CD4-positive, alpha-beta T cell (primary cell): ENCODE results near the gene DCT. TPM values are rescaled to one million over a fixed set of nuclear protein-coding genes. Genes with fewer than 3 reads are reported as not detected.

Experiments
- ATAC-seq: fragments of 200-7000 bp; cut with Tn5 transposase; one replicate; pipeline ENCODE4 v1.10.0; 2022; ENCODE audit warnings: mild to moderate bottlenecking; ENCODE audit not compliant: poor library complexity
- CTCF ChIA-PET: fragments of 350-600 bp; sonication (Branson Sonifier 250); formaldehyde crosslinking; loops from one replicate; lab custom pipeline; 2021; ENCODE audit warnings: antibody characterized with exemption, inconsistent platforms; lab: Charles Lee
- POLR2A ChIA-PET: fragments of 350-600 bp; sonication (Branson Sonifier 250); formaldehyde crosslinking; loops from one replicate; lab custom pipeline; 2021; ENCODE audit warnings: antibody characterized with exemption, inconsistent platforms; lab: Charles Lee
- DNase-seq, 14 experiments: peaks; one replicate each; pipeline ENCODE4 v3.0.0-alpha.2; 2013 to 2020; ENCODE audit warnings: mixed read lengths in 2 of 14
- H3K27ac ChIP-seq, 2 donors: one replicate each; pipeline versions ENCODE4 v1.5.1 to v1.7.0; 2013; ENCODE audit warnings: low read length in 2 of 2, low read depth in 1 of 2, mild to moderate bottlenecking in 1 of 2
- H3K27me3 ChIP-seq, 2 experiments: 1 replicate in 1 of 2; 2 replicates in 1 of 2; pipeline versions ENCODE4 v1.6.1 to v1.7.0; 2013; ENCODE audit warnings: low read length in 2 of 2, control low read depth in 1 of 2, mild to moderate bottlenecking in 1 of 2, moderate library complexity in 1 of 2; ENCODE audit not compliant: insufficient read depth in 2 of 2, control insufficient read depth in 1 of 2
- H3K36me3 ChIP-seq: one replicate; pipeline ENCODE4 v1.6.1; 2013; ENCODE audit warnings: low read length, control low read depth; ENCODE audit not compliant: insufficient read depth
- H3K4me1 ChIP-seq: one replicate; pipeline ENCODE4 v1.6.1; 2013; ENCODE audit warnings: low read length, control low read depth; ENCODE audit not compliant: insufficient read depth
- H3K4me3 ChIP-seq: one replicate; pipeline ENCODE4 v1.5.1; 2013; ENCODE audit warnings: mild to moderate bottlenecking, low read length, moderate library complexity
- H3K9me3 ChIP-seq, 2 experiments: 1 replicate in 1 of 2; 2 replicates in 1 of 2; pipeline versions ENCODE4 v1.6.1 to v1.7.0; 2013; ENCODE audit warnings: low read length in 2 of 2, mild to moderate bottlenecking in 2 of 2, control low read depth in 1 of 2, moderate library complexity in 1 of 2; ENCODE audit not compliant: control insufficient read depth in 1 of 2, insufficient read depth in 1 of 2
- H3K27ac Mint-ChIP-seq: one replicate; pipeline ENCODE4 v1.8.0; 2020; ENCODE audit warnings: mixed read lengths
- H3K27me3 Mint-ChIP-seq: one replicate; pipeline ENCODE4 v1.8.0; 2021; ENCODE audit warnings: mixed read lengths
- H3K36me3 Mint-ChIP-seq: one replicate; pipeline ENCODE4 v1.8.0; 2021; ENCODE audit warnings: low read depth, mixed read lengths
- H3K4me1 Mint-ChIP-seq: one replicate; pipeline ENCODE4 v1.8.0; 2021; ENCODE audit warnings: low read depth, mixed read lengths
- H3K4me3 Mint-ChIP-seq: one replicate; pipeline ENCODE4 v1.8.0; 2020; ENCODE audit warnings: mild to moderate bottlenecking, mixed read lengths
- H3K9me3 Mint-ChIP-seq: one replicate; pipeline ENCODE4 v1.8.0; 2020; ENCODE audit warnings: mixed read lengths
- CTCF ChIP-seq: fragments of 200-600 bp; IDR thresholded peaks from one replicate; pipeline ENCODE4 v1.8.0; 2022; ENCODE audit warnings: antibody characterized with exemption, mild to moderate bottlenecking
- intact Hi-C, 2 experiments: fragments of 100-400 bp; cut with DNase I in 1 of 2; cut with micrococcal nuclease in 1 of 2; formaldehyde crosslinking; loops; one replicate each; pipeline versions ENCODE4 v1.15.1 to v1.9.0; 2023 to 2025; cut with DNase I, micrococcal nuclease
- total RNA-seq, 174 experiments: library from RNA in 2 of 174; stranded (reverse) in 2 of 174; gene quantifications; one replicate each; pipeline ENCODE4 v1.2.3 and lab custom pipeline; 2021 to 2026

DCT gene
- total RNA-seq, 2 experiments from 2014 or later = 0.25 to 0.36 TPM

GRCh38 chr13:94414708-94415107 lies 64.8 kb downstream of the DCT start:
- intact Hi-C loops = no loop called here
- Histone ChIP-seq H3K27ac (no peak overlapping the region), H3K27me3 (no peaks in the 10 kb centered on the region), H3K9me3 (no peaks in the 10 kb centered on the region), H3K4me1 (peaks cover 2% of the 10 kb centered on the region), H3K4me3 (no peak overlapping the region), H3K36me3 (no peaks in the 10 kb centered on the region)
- TF ChIP-seq CTCF = no peak
- peaks cover 9% of the 10 kb centered on the region for H3K9me3 Mint-ChIP-seq
- peaks cover 15% of the 10 kb centered on the region for H3K4me1 Mint-ChIP-seq
- ChIA-PET CTCF (interaction anchor here (0.7 kb wide), 1 partner anchor 8 kb away, joined by 3 read pairs; no protein-coding TSS in a partner anchor), POLR2A (no interaction called here)
- peaks cover 9% of the 10 kb centered on the region for H3K36me3 Mint-ChIP-seq
- no peak for DNase-seq
- no peak for ATAC-seq
- H3K27ac Mint-ChIP-seq = no peak overlapping the region
- H3K4me3 Mint-ChIP-seq = no peak overlapping the region
- peaks cover 34% of the 10 kb centered on the region for H3K27me3 Mint-ChIP-seq

- intact Hi-C loops = no loop called here
- Mint-ChIP-seq H3K9me3 (peaks cover 9% of the 10 kb centered on the region), H3K4me1 (peaks cover 9% of the 10 kb centered on the region), H3K27me3 (peaks cover 37% of the 10 kb centered on the region), H3K4me3 (no peak overlapping the region), H3K36me3 (peaks cover 9% of the 10 kb centered on the region), H3K27ac (no peak overlapping the region)
- no peak for DNase-seq
- no peak overlapping the region for H3K27ac ChIP-seq
- no peak for ATAC-seq
- peaks cover 0 to 2% of the 10 kb centered on the region in 2 experiments for H3K27me3 ChIP-seq
- CTCF ChIA-PET = no interaction called here
- POLR2A ChIA-PET = no interaction called here
- H3K4me1 ChIP-seq = peaks cover 2% of the 10 kb centered on the region
- H3K4me3 ChIP-seq = no peak overlapping the region
- H3K9me3 ChIP-seq = no peaks in the 10 kb centered on the region
- no peaks in the 10 kb centered on the region for H3K36me3 ChIP-seq
- no peak for TF ChIP-seq CTCF
Measured at GRCh38 chr13:94414141-94414540, 65.3 kb downstream of the DCT start.

GRCh38 chr13:94413598-94413944 lies 65.9 kb downstream of the DCT start:
- ChIA-PET CTCF (no interaction called here), POLR2A (no interaction called here)
- peaks cover 9% of the 10 kb centered on the region for H3K36me3 Mint-ChIP-seq
- TF ChIP-seq CTCF = no peak
- no peaks in the 10 kb centered on the region for H3K36me3 ChIP-seq
- no peaks in the 10 kb centered on the region for H3K4me1 ChIP-seq
- H3K4me3 Mint-ChIP-seq = no peak overlapping the region
- no peaks in the 10 kb centered on the region for H3K9me3 ChIP-seq
- ATAC-seq = no peak
- no peak overlapping the region for H3K27ac Mint-ChIP-seq
- H3K4me1 Mint-ChIP-seq = peaks cover 4% of the 10 kb centered on the region
- intact Hi-C loops = no loop called here
- peaks cover 0 to 5% of the 10 kb centered on the region in 2 experiments for H3K27me3 ChIP-seq
- no peak overlapping the region for H3K27ac ChIP-seq
- H3K9me3 Mint-ChIP-seq = peaks cover 9% of the 10 kb centered on the region
- DNase-seq = no peak
- H3K4me3 ChIP-seq = no peak overlapping the region
- H3K27me3 Mint-ChIP-seq = peaks cover 43% of the 10 kb centered on the region
